Parathyroid adenoma (tissue), 2 donors: Measurements from ENCODE around the gene SRGAP1.
A peak's percentile ranks its signal among the peaks of the same experiment; 100 is the strongest.

Experiments
- H2AFZ ChIP-seq: fragments of 300-600 bp; sonication (generic); one replicate; pipeline ENCODE4 v1.7.0; 2017; ENCODE audit warnings: antibody characterized with exemption, mild to moderate bottlenecking
- H3K27ac ChIP-seq: fragments of 300-600 bp; sonication (generic); one replicate; pipeline ENCODE4 v1.7.0; 2017
- H3K27me3 ChIP-seq: fragments of 300-600 bp; sonication (generic); one replicate; pipeline ENCODE4 v1.7.0; 2017; ENCODE audit warnings: low read length; ENCODE audit not compliant: control insufficient read depth, insufficient read depth
- H3K36me3 ChIP-seq: fragments of 300-600 bp; sonication (generic); one replicate; pipeline ENCODE4 v1.7.0; 2017; ENCODE audit warnings: low read length; ENCODE audit not compliant: control insufficient read depth, insufficient read depth
- H3K4me1 ChIP-seq: fragments of 300-600 bp; sonication (generic); one replicate; pipeline ENCODE4 v1.7.0; 2017; ENCODE audit warnings: control low read depth
- H3K4me2 ChIP-seq: fragments of 300-600 bp; sonication (generic); one replicate; pipeline ENCODE4 v1.7.0; 2017; ENCODE audit warnings: low read length
- H3K4me3 ChIP-seq: fragments of 300-600 bp; sonication (generic); one replicate; pipeline ENCODE4 v1.7.0; 2017; ENCODE audit warnings: low read depth, low read length
- H3K79me2 ChIP-seq: fragments of 300-600 bp; sonication (generic); one replicate; pipeline ENCODE4 v1.7.0; 2017; ENCODE audit warnings: control low read depth
- H3K9ac ChIP-seq: fragments of 300-600 bp; sonication (generic); one replicate; pipeline ENCODE4 v1.7.0; 2017; ENCODE audit warnings: mild to moderate bottlenecking
- H3K9me3 ChIP-seq: fragments of 300-600 bp; sonication (generic); one replicate; pipeline ENCODE4 v1.7.0; 2017; ENCODE audit warnings: low read length; ENCODE audit not compliant: control insufficient read depth
- CTCF ChIP-seq: fragments of 300-600 bp; sonication (generic); IDR thresholded peaks from one replicate; pipeline ENCODE4 v1.7.0; 2017; ENCODE audit warnings: antibody characterized with exemption, mild to moderate bottlenecking
- donor health status: primary hyperparathyroidism.

SRGAP1 gene

GRCh38 chr12:63844391-63845341, at the start of gene SRGAP1:
TSS of gene SRGAP1 (plus strand) at chr12:63844700. CDS start at chr12:63844817, 117 bp downstream.
- peak within 1 kb of the TSS; percentile 54 for H3K9ac ChIP-seq
- H3K4me1 ChIP-seq, result peaks cover 9% of the 10 kb centered on the region
- H3K4me2 ChIP-seq, result peak within 1 kb of the TSS; percentile 60
- no peaks in the 10 kb centered on the region for H3K27me3 ChIP-seq
- TF ChIP-seq CTCF, result no peak
- no peaks in the 10 kb centered on the region for H3K36me3 ChIP-seq
- peak within 1 kb of the TSS; percentile 87 for H3K4me3 ChIP-seq
- H3K27ac ChIP-seq, result peak within 1 kb of the TSS; percentile 82
- no peaks in the 10 kb centered on the region for H3K9me3 ChIP-seq
- H3K79me2 ChIP-seq, result peaks cover 23% of the 10 kb centered on the region
- peak within 1 kb of the TSS; percentile 77 for H2AFZ ChIP-seq

GRCh38 chr12:63795032-63795687, 49.3 kb upstream of the SRGAP1 start:
- H3K4me2 ChIP-seq, result no peak overlapping the region
- no peaks in the 10 kb centered on the region for H3K27me3 ChIP-seq
- H3K79me2 ChIP-seq, result no peaks in the 10 kb centered on the region
- no peak overlapping the region for H3K4me3 ChIP-seq
- no peak overlapping the region for H2AFZ ChIP-seq
- no peak overlapping the region for H3K9ac ChIP-seq
- TF ChIP-seq CTCF, result no peak
- H3K9me3 ChIP-seq, result no peaks in the 10 kb centered on the region
- no peaks in the 10 kb centered on the region for H3K4me1 ChIP-seq
- H3K36me3 ChIP-seq, result no peaks in the 10 kb centered on the region
- no peak overlapping the region for H3K27ac ChIP-seq

GRCh38 chr12:63795944-63796343, 48.6 kb upstream of the SRGAP1 start:
- H3K4me2 ChIP-seq, result no peak overlapping the region
- no peaks in the 10 kb centered on the region for H3K27me3 ChIP-seq
- no peak overlapping the region for H2AFZ ChIP-seq
- no peaks in the 10 kb centered on the region for H3K9me3 ChIP-seq
- H3K36me3 ChIP-seq, result no peaks in the 10 kb centered on the region
- H3K4me3 ChIP-seq, result no peak overlapping the region
- no peaks in the 10 kb centered on the region for H3K4me1 ChIP-seq
- H3K27ac ChIP-seq, result no peak overlapping the region
- TF ChIP-seq CTCF, result no peak
- H3K9ac ChIP-seq, result no peak overlapping the region
- H3K79me2 ChIP-seq, result no peaks in the 10 kb centered on the region

GRCh38 chr12:63802012-63802608, 42.4 kb upstream of the SRGAP1 start:
- H3K9me3 ChIP-seq, result no peaks in the 10 kb centered on the region
- H3K36me3 ChIP-seq, result no peaks in the 10 kb centered on the region
- H3K27ac ChIP-seq, result no peak overlapping the region
- no peaks in the 10 kb centered on the region for H3K27me3 ChIP-seq
- H3K4me2 ChIP-seq, result no peak overlapping the region
- TF ChIP-seq CTCF, result peak; percentile 59
- no peaks in the 10 kb centered on the region for H3K79me2 ChIP-seq
- no peak overlapping the region for H2AFZ ChIP-seq
- no peak overlapping the region for H3K4me3 ChIP-seq
- no peaks in the 10 kb centered on the region for H3K4me1 ChIP-seq
- no peak overlapping the region for H3K9ac ChIP-seq
